Vagina (tissue), 2 donors: Measurements from ENCODE around the gene LMTK3. TPM values are rescaled to one million over a fixed set of nuclear protein-coding genes. Genes with fewer than 3 reads are reported as not detected.

Source experiments
- DNase-seq, 2 donors: peaks; one replicate each; pipeline ENCODE4 v3.0.0-alpha.2; 2017; ENCODE audit errors: extremely low spot score in 2 of 2
- H3K27ac ChIP-seq: fragments of 200-600 bp; sonication (generic); one replicate; pipeline ENCODE4 v1.5.1; 2019
- H3K27me3 ChIP-seq: fragments of 200-600 bp; sonication (generic); one replicate; pipeline ENCODE4 v1.5.1; 2019
- H3K36me3 ChIP-seq, 2 donors: fragments of 200-600 bp; sonication (generic); one replicate each; pipeline ENCODE4 v1.5.1; 2017 to 2019
- H3K4me1 ChIP-seq: fragments of 200-600 bp; sonication (generic); one replicate; pipeline ENCODE4 v1.5.1; 2019
- H3K4me3 ChIP-seq, 2 donors: fragments of 200-600 bp; sonication (generic); 1 replicate in 1 of 2; 2 replicates in 1 of 2; pipeline ENCODE4 v1.5.1; 2016 to 2019
- H3K9me3 ChIP-seq: fragments of 200-600 bp; sonication (generic); one replicate; pipeline ENCODE4 v1.5.1; 2019
- CTCF ChIP-seq, 3 experiments: fragments of 450-650 bp in 2 of 3; fragments of 200-600 bp in 1 of 3; sonication (generic) in 1 of 3; IDR thresholded peaks; one replicate each; pipeline ENCODE4 v1.5.1; 2017 to 2019; ENCODE audit warnings: antibody characterized with exemption in 3 of 3, mild to moderate bottlenecking in 2 of 3, moderate library complexity in 2 of 3
- POLR2A ChIP-seq, 2 donors: fragments of 450-650 bp; IDR thresholded peaks; one replicate each; pipeline ENCODE4 v1.6.1; 2017; ENCODE audit warnings: antibody characterized with exemption in 2 of 2, mild to moderate bottlenecking in 2 of 2, moderate library complexity in 2 of 2
- POLR2AphosphoS5 ChIP-seq, 2 donors: sonication (generic); formaldehyde crosslinking; IDR thresholded peaks; one replicate each; pipeline ENCODE4 v1.9.0; 2017; ENCODE audit warnings: antibody characterized with exemption in 2 of 2, mild to moderate bottlenecking in 2 of 2, low read depth in 1 of 2; ENCODE audit not compliant: insufficient read depth in 1 of 2
- intact Hi-C: fragments of 100-400 bp; cut with DNase I; formaldehyde crosslinking; loops from one replicate; pipeline ENCODE4 v1.15.1; 2023
- total RNA-seq: library from RNA; depleted of rRNA; stranded (reverse); fragments of >200 nt; gene quantifications from one replicate; pipeline ENCODE4 v1.2.3, GENCODE V29; 2016

Gene LMTK3
- total RNA-seq, 1 donor from 2014 or later: 1.7 TPM

DNA sequence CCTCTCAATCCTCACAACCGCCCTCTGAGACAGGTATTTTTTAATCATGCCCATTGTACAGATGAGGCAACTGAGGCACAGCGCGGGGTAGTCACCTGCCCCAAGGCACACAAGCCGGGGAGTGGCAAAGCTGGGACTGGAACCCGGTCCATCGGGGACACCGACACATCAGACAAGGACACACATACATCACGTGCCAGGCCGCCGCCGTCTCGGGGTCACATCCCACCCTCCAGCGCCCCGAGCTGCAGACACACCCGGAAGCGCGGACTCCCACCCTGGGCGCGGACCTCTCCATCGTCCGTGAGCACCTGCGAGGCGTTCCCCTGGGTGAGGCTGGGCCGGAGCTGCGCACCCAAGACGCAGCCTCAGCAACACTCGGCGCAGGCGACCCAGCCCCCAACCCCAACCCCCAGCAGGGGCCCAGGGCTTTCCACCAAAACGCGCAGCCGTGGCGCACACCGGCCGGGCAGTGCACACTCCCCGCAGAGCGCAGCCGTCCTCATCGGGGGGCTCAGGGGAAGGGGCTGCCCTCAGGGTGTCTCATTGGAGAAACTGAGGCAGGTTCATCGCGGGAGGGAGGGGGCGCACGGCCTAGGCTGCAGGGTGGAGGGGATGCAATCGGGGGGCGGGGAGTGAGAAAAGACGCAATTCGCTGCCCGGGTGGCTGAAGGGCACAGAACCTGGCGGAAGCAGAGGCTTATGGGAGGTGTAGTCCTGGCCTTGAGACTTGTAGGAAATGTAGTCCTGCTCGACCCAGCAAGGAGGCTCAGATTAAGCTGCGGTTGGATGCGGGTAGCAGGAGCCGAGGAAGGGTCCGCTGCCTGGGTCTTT is 1.9 kb upstream of the LMTK3 start:
- no peak for TF ChIP-seq POLR2A (IDR thresholded peaks at IDR 0.05)
- TF ChIP-seq POLR2AphosphoS5 (IDR thresholded peaks at IDR 0.05; ENCODE audit: insufficient read depth in 1 of 2, low read depth in 1 of 2): peak in 1 of 2 donors; percentile 16
- Histone ChIP-seq H3K9me3 (no peaks in the 10 kb centered on the region), H3K4me1 (peaks cover 18% of the 10 kb centered on the region), H3K27me3 (peaks cover 4% of the 10 kb centered on the region), H3K4me3 (peak overlapping the region; percentile 52 to 60), H3K36me3 (no peaks in the 10 kb centered on the region), H3K27ac (no peak overlapping the region)
- DNase-seq: no peak
- intact Hi-C loops: no loop called here

DNA sequence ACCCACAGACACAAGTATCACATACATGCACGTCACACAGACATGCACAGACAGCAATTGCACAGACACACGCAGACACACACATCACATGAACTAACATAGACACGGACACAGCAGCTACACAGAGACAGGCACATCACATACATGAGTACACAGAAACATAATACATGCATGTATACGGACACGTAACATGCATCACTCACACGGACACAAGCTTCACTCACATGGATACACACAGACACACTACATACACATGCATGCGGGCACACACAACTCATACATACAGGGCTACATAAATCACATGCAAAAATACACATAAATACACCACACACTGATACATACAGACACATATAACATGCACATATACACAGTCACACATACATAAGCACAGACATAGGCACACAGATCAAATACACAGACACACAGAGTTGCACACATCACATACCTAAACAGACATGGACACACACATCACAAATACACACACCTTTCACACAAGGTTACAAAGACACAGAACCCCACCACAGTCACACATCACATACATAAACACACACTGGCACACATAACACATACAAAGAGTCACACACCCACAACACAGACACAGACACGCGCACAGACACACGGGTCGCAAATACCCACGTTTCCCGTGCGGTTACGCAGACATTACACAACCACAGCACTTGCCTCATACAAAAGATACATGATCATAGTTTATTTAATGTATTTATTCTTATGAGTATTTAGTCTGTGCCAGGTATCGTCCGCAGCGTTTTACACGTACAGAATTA is 1.1 kb upstream of the LMTK3 start:
- peaks cover 18% of the 10 kb centered on the region for H3K4me1 ChIP-seq
- H3K27me3 ChIP-seq: peaks cover 4% of the 10 kb centered on the region
- no peak for DNase-seq
- no peaks in the 10 kb centered on the region for H3K36me3 ChIP-seq
- H3K27ac ChIP-seq: no peak overlapping the region
- intact Hi-C loops: no loop called here
- TF ChIP-seq CTCF (IDR thresholded peaks at IDR 0.05) (no peak), POLR2AphosphoS5 (IDR thresholded peaks at IDR 0.05; ENCODE audit: insufficient read depth in 1 of 2, low read depth in 1 of 2) (no peak), POLR2A (IDR thresholded peaks at IDR 0.05) (no peak)
- H3K4me3 ChIP-seq: no peak overlapping the region
- no peaks in the 10 kb centered on the region for H3K9me3 ChIP-seq

DNA sequence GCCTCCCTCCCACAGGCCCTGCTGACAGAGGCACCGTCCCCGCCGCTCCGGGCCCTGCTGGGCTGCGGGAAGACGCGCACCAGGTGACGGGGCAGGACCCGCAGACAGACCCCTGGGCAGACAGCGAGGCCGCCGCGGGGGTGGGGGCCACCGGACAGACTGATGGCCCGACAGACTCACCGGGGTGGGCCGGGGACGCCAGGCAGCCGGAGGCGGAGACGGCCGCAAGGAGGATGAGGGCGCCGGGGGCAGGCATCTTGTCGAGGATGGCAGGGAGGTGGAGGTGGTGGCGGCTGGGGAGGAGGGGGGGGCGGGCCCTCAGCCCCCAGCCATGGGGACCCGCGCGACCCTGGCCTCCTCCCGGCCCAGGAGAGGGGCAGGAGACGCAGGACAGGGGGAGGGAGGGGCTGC is 309 bp downstream of the LMTK3 start:
- DNase-seq: no peak
- Histone ChIP-seq H3K4me1 (peaks cover 18% of the 10 kb centered on the region), H3K27ac (no peak overlapping the region), H3K36me3 (no peaks in the 10 kb centered on the region), H3K4me3 (peak overlapping the region; percentile 1 to 23), H3K27me3 (peaks cover 4% of the 10 kb centered on the region), H3K9me3 (no peaks in the 10 kb centered on the region)
- intact Hi-C loops: no loop called here
- TF ChIP-seq CTCF (IDR thresholded peaks at IDR 0.05) (no peak), POLR2A (IDR thresholded peaks at IDR 0.05) (no peak), POLR2AphosphoS5 (IDR thresholded peaks at IDR 0.05; ENCODE audit: insufficient read depth in 1 of 2, low read depth in 1 of 2) (no peak)

- Histone ChIP-seq H3K9me3 (no peaks in the 10 kb centered on the region), H3K27ac (no peak overlapping the region), H3K27me3 (peaks cover 4% of the 10 kb centered on the region), H3K36me3 (no peaks in the 10 kb centered on the region), H3K4me1 (peaks cover 18% of the 10 kb centered on the region), H3K4me3 (peak overlapping the region; percentile 1 to 23)
- TF ChIP-seq POLR2A (IDR thresholded peaks at IDR 0.05) (no peak), POLR2AphosphoS5 (IDR thresholded peaks at IDR 0.05; ENCODE audit: insufficient read depth in 1 of 2, low read depth in 1 of 2) (peak; percentile 32 to 67), CTCF (IDR thresholded peaks at IDR 0.05) (no peak)
- intact Hi-C loops: no loop called here
- no peak for DNase-seq
Measured at GRCh38 chr19:48510421-48511268, 990 bp downstream of the LMTK3 start.
